ENCODE results near the gene CACNA1C. TPM values are rescaled to one million over a fixed set of nuclear protein-coding genes. Genes with fewer than 3 reads are reported as not detected.

Gene CACNA1C
- total and polyA plus RNA-seq, 2 of the 4 experiments (the other 2 are of a cell fraction): 1.6 to 2.6 TPM

DNA sequence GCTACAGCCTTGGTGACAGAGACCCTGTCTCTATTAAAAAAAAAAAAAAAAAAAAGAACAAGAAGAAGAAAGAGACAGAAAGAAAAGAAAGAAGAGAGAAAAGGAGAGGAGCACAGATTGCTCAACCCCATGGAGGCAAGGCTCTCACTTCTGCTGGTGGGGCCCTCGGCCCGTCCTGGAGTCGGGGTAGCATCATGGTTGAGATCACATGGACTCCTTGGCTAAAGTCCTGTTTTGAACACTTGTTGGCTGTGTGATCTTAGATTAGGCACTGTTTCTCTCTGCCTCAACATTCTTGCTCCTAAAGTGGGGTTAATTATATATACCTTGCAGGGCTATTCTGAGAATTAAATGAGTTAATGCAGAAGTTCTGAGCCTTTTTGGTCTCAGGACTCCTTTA, 207.7 kb downstream of the CACNA1C start:
- H4K91ac ChIP-seq (ENCODE audit: insufficient read depth, low read depth, low read length): peak overlapping the region; percentile 34; the same call in 1 of the 2 replicates
- CTCF ChIA-PET: no interaction called here
- no peak overlapping the region for H2BK5ac ChIP-seq (ENCODE audit: low read depth, low read length, poor library complexity, severe bottlenecking)
- DNase-seq (no peak), ATAC-seq (ENCODE audit: low read depth) (no peak)
- H4K8ac ChIP-seq (ENCODE audit: low read depth in 2 of 2, low read length in 2 of 2): no peak overlapping the region; a peak in 1 of 4 replicates
- H4K20me1 ChIP-seq (ENCODE audit: insufficient read depth, low read length): no peaks in the 10 kb centered on the region
- no CpG with 5 or more reads among the region's 3 CpGs for WGBS, 2 experiments (ENCODE audit: extremely low coverage in 2 of 2, insufficient read length in 1 of 2)
- H3K36me3 ChIP-seq (ENCODE audit: control insufficient read depth, insufficient read depth, low read length): no peaks in the 10 kb centered on the region
- TF ChIP-seq FOS (IDR thresholded peaks at IDR 0.05; ENCODE audit: low read depth, low read length): no peak
- TF ChIP-seq MXI1 (IDR thresholded peaks at IDR 0.05; ENCODE audit: borderline replicate concordance, low read depth, low read length): no peak
- no peak for TF ChIP-seq POLR2A (IDR thresholded peaks at IDR 0.05; ENCODE audit: low read depth, low read length)
- no peak for TF ChIP-seq USF2 (IDR thresholded peaks at IDR 0.05; ENCODE audit: low read depth, low read length)
- no peak for TF ChIP-seq ELK1 (IDR thresholded peaks at IDR 0.05; ENCODE audit: borderline replicate concordance, low read depth, low read length)
- no peak for TF ChIP-seq RFX5 (IDR thresholded peaks at IDR 0.05; ENCODE audit: low read depth, low read length)
- TF ChIP-seq CHD1 (IDR thresholded peaks at IDR 0.05; ENCODE audit: low read depth, low read length): no peak
- POLR2A ChIA-PET (ENCODE audit: unreplicated experiment): no interaction called here
- H3K56ac ChIP-seq (ENCODE audit: extremely low read depth, insufficient read depth, low read length): no peak overlapping the region
- H3K27me3 ChIP-seq (ENCODE audit: control insufficient read depth, insufficient read depth, low read length): no peaks in the 10 kb centered on the region
- H3K14ac ChIP-seq (replicated peaks; ENCODE audit: low read depth, low read length): 0 out of 2 replicates have a peak overlapping the region, but pooled peaks have one; percentile 46
- H2AK5ac ChIP-seq (ENCODE audit: low read depth, low read length): peak overlapping the region; percentile 70
- intact Hi-C loops (cut with micrococcal nuclease): no loop called here
- H3K9ac ChIP-seq (ENCODE audit: low read depth, low read length): no peak overlapping the region
- H2AK9ac ChIP-seq (replicated peaks; ENCODE audit: low read depth, low read length, poor library complexity): no peak overlapping the region
- peaks cover 39% of the 10 kb centered on the region for H3K4me1 ChIP-seq (ENCODE audit: control insufficient read depth, insufficient read depth, low read length)
- peak overlapping the region; percentile 61; the same call in 1 of the 2 replicates for H2BK120ac ChIP-seq (ENCODE audit: low read depth, low read length)
- H3K23ac ChIP-seq (ENCODE audit: low read depth, low read length): no peak overlapping the region
- H3K79me1 ChIP-seq (ENCODE audit: low read depth in 1 of 2, low read length in 2 of 2): peaks cover 14 to 41% of the 10 kb centered on the region in 2 experiments
- no peak overlapping the region for H3K18ac ChIP-seq (ENCODE audit: low read depth, low read length)
- H3K4me3 ChIP-seq (ENCODE audit: insufficient read depth, low read depth, low read length): no peak overlapping the region
- no peak overlapping the region for H2AFZ ChIP-seq (replicated peaks; ENCODE audit: low read length, poor library complexity)
- peak overlapping the region; percentile 41; the same call in 1 of the 2 replicates for H2BK20ac ChIP-seq (ENCODE audit: low read depth, low read length)
- BruUV-seq (replicated peaks): no TSS peak
- dilution Hi-C loops (cut with HindIII; ENCODE audit: low sequenced_read_pairs, unreplicated experiment): no loop called here
- H4K5ac ChIP-seq (ENCODE audit: low read depth, low read length): no peak overlapping the region
- H3K9me1 ChIP-seq (ENCODE audit: insufficient read depth, low read length): peaks cover 39% of the 10 kb centered on the region
- peak overlapping the region; percentile 72; the same call in 2 of the 3 replicates for H2BK15ac ChIP-seq (ENCODE audit: low read depth, low read length)
- peak overlapping the region; percentile 42; the same call in 1 of the 2 replicates for H3K4ac ChIP-seq (ENCODE audit: low read depth, low read length)
- H3K9me3 ChIP-seq (ENCODE audit: control insufficient read depth, insufficient read depth, low read length): no peaks in the 10 kb centered on the region
- H3K27ac ChIP-seq (ENCODE audit: insufficient read depth, low read length): no peak overlapping the region
- in situ Hi-C loops (cut with MboI; ENCODE audit: low sequenced_read_pairs): no loop called here
- no peak overlapping the region for H3K4me2 ChIP-seq (ENCODE audit: low read depth, low read length)

Measured in IMR-90 (cell line).